ENCODE measurements around the gene CNTN4.
A peak's percentile ranks its signal among the peaks of the same experiment; 100 is the strongest.

Gene CNTN4

DNA sequence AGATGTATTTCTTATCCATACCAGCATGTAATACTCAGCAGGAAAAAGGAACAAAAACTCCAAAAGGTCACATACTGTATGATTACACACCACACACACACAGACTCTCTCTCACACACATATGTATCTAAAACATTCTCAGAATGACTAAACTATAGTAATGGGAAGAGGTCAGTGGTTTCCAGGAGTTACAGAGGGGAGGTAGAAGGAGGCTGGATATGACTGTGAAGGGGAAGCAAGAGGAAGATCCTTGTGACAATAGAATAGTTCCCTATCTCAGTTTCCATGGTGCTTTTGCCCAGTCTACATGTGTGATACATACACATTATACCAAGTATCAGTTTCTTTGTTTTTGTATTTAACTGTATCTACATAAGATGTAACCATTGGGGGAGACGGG, 821.4 kb downstream of the CNTN4 start:
- Histone ChIP-seq H3K4me2 (ENCODE audit: insufficient read depth, low read length) (no peak overlapping the region), H3K27ac (ENCODE audit: low read length) (no peak overlapping the region), H3K9me3 (ENCODE audit: insufficient read depth, low read length, severe bottlenecking) (no peaks in the 10 kb centered on the region), H3K9ac (ENCODE audit: low read depth, low read length) (no peak overlapping the region), H3K27me3 (ENCODE audit: insufficient read depth, low read length, poor library complexity) (no peaks in the 10 kb centered on the region), H4K20me1 (ENCODE audit: insufficient read depth, low read length) (no peaks in the 10 kb centered on the region), H3K4me1 (ENCODE audit: insufficient read depth, low read length) (no peaks in the 10 kb centered on the region), H2AFZ (ENCODE audit: low read depth, low read length) (no peak overlapping the region), H3K36me3 (ENCODE audit: insufficient read depth, low read length) (no peaks in the 10 kb centered on the region), H3K79me2 (ENCODE audit: insufficient read depth, low read length) (no peaks in the 10 kb centered on the region), H3K4me3 (ENCODE audit: low read depth in 1 of 2, low read length in 2 of 2) (no peak overlapping the region)
- no peak for TF ChIP-seq EZH2 (IDR thresholded peaks at IDR 0.05; ENCODE audit: borderline replicate concordance, low read depth, low read length, severe bottlenecking)
- TF ChIP-seq, protein P1, sequence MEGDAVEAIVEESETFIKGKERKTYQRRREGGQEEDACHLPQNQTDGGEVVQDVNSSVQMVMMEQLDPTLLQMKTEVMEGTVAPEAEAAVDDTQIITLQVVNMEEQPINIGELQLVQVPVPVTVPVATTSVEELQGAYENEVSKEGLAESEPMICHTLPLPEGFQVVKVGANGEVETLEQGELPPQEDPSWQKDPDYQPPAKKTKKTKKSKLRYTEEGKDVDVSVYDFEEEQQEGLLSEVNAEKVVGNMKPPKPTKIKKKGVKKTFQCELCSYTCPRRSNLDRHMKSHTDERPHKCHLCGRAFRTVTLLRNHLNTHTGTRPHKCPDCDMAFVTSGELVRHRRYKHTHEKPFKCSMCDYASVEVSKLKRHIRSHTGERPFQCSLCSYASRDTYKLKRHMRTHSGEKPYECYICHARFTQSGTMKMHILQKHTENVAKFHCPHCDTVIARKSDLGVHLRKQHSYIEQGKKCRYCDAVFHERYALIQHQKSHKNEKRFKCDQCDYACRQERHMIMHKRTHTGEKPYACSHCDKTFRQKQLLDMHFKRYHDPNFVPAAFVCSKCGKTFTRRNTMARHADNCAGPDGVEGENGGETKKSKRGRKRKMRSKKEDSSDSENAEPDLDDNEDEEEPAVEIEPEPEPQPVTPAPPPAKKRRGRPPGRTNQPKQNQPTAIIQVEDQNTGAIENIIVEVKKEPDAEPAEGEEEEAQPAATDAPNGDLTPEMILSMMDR (IDR thresholded peaks at IDR 0.05; ENCODE audit: borderline replicate concordance, extremely low read depth, low read length, poor library complexity, severe bottlenecking): no peak
- DNase-seq: no peak
- no peak for ATAC-seq (ENCODE audit: insufficient read depth, low read depth)

- no peak overlapping the region for H3K4me2 ChIP-seq (ENCODE audit: insufficient read depth, low read length)
- no peak overlapping the region for H3K9ac ChIP-seq (ENCODE audit: low read depth, low read length)
- no peak overlapping the region for H3K4me3 ChIP-seq (ENCODE audit: low read depth in 1 of 2, low read length in 2 of 2)
- no peak for DNase-seq
- TF ChIP-seq, protein P1 (IDR thresholded peaks at IDR 0.05; ENCODE audit: borderline replicate concordance, extremely low read depth, low read length, poor library complexity, severe bottlenecking): no peak
- no peak for TF ChIP-seq EZH2 (IDR thresholded peaks at IDR 0.05; ENCODE audit: borderline replicate concordance, low read depth, low read length, severe bottlenecking)
- H3K27ac ChIP-seq (ENCODE audit: low read length): no peak overlapping the region
- H3K79me2 ChIP-seq (ENCODE audit: insufficient read depth, low read length): no peaks in the 10 kb centered on the region
- no peaks in the 10 kb centered on the region for H3K4me1 ChIP-seq (ENCODE audit: insufficient read depth, low read length)
- no peaks in the 10 kb centered on the region for H3K27me3 ChIP-seq (ENCODE audit: insufficient read depth, low read length, poor library complexity)
- ATAC-seq (ENCODE audit: insufficient read depth, low read depth): no peak
- H3K36me3 ChIP-seq (ENCODE audit: insufficient read depth, low read length): no peaks in the 10 kb centered on the region
- no peaks in the 10 kb centered on the region for H3K9me3 ChIP-seq (ENCODE audit: insufficient read depth, low read length, severe bottlenecking)
- H2AFZ ChIP-seq (ENCODE audit: low read depth, low read length): no peak overlapping the region
- H4K20me1 ChIP-seq (ENCODE audit: insufficient read depth, low read length): no peaks in the 10 kb centered on the region
Observed at GRCh38 chr3:2921452-2921851, 822.8 kb downstream of the CNTN4 start.

DNA sequence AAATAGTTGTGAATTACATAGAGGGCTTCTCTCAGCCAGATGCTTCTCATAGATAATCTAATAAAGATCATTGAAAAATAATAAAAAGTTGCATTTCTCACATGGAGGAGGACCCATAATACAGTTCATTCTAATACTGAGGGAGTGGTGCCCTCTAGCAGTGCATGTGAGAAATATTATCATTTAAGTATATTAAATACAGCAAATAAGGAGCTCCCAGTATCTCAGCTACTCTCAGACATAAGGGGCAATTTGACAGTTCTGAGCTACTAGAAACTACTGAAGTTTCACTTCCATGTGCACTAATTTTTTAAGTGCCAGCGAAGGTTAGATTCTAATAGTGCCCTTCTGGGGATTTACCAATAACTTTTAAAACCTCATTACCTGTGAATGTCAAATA, 823.2 kb downstream of the CNTN4 start:
- Histone ChIP-seq H3K27me3 (ENCODE audit: insufficient read depth, low read length, poor library complexity) (no peaks in the 10 kb centered on the region), H3K79me2 (ENCODE audit: insufficient read depth, low read length) (no peaks in the 10 kb centered on the region), H3K27ac (ENCODE audit: low read length) (no peak overlapping the region), H3K9ac (ENCODE audit: low read depth, low read length) (no peak overlapping the region), H4K20me1 (ENCODE audit: insufficient read depth, low read length) (no peaks in the 10 kb centered on the region), H3K4me2 (ENCODE audit: insufficient read depth, low read length) (no peak overlapping the region), H3K4me1 (ENCODE audit: insufficient read depth, low read length) (no peaks in the 10 kb centered on the region), H3K4me3 (ENCODE audit: low read depth in 1 of 2, low read length in 2 of 2) (no peak overlapping the region), H3K9me3 (ENCODE audit: insufficient read depth, low read length, severe bottlenecking) (no peaks in the 10 kb centered on the region), H3K36me3 (ENCODE audit: insufficient read depth, low read length) (no peaks in the 10 kb centered on the region), H2AFZ (ENCODE audit: low read depth, low read length) (no peak overlapping the region)
- TF ChIP-seq, protein P1 (IDR thresholded peaks at IDR 0.05; ENCODE audit: borderline replicate concordance, extremely low read depth, low read length, poor library complexity, severe bottlenecking): peak; percentile 43
- TF ChIP-seq EZH2 (IDR thresholded peaks at IDR 0.05; ENCODE audit: borderline replicate concordance, low read depth, low read length, severe bottlenecking): no peak
- ATAC-seq (ENCODE audit: insufficient read depth, low read depth): 0 out of 3 replicates have a peak, but pooled peaks have one; percentile 40
- no peak for DNase-seq

DNA sequence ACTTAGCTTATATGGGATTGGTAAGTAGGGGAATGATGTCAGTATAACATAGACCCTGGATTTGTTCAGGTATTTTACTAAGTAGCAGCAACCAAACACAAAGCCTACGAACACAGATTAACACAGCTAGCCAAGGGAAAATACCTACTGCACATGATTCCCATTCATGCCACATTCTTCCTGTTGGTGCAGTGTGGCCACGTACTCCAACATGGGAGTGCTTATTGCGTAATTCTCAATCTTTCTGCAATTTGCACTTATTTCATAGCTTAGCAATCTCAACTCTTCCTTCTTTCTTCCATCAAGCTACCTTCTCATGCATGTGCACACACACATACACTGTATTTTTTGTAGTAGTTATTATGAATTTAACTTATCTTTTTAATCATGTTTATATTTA, 824.7 kb downstream of the CNTN4 start:
- Histone ChIP-seq H3K36me3 (ENCODE audit: insufficient read depth, low read length) (no peaks in the 10 kb centered on the region), H4K20me1 (ENCODE audit: insufficient read depth, low read length) (no peaks in the 10 kb centered on the region), H3K79me2 (ENCODE audit: insufficient read depth, low read length) (no peaks in the 10 kb centered on the region), H3K9ac (ENCODE audit: low read depth, low read length) (no peak overlapping the region), H3K4me2 (ENCODE audit: insufficient read depth, low read length) (no peak overlapping the region), H3K27ac (ENCODE audit: low read length) (no peak overlapping the region), H3K4me3 (ENCODE audit: low read depth in 1 of 2, low read length in 2 of 2) (no peak overlapping the region), H3K9me3 (ENCODE audit: insufficient read depth, low read length, severe bottlenecking) (no peaks in the 10 kb centered on the region), H3K27me3 (ENCODE audit: insufficient read depth, low read length, poor library complexity) (no peaks in the 10 kb centered on the region), H2AFZ (ENCODE audit: low read depth, low read length) (no peak overlapping the region), H3K4me1 (ENCODE audit: insufficient read depth, low read length) (no peaks in the 10 kb centered on the region)
- DNase-seq: no peak
- no peak for TF ChIP-seq EZH2 (IDR thresholded peaks at IDR 0.05; ENCODE audit: borderline replicate concordance, low read depth, low read length, severe bottlenecking)
- ATAC-seq (ENCODE audit: insufficient read depth, low read depth): no peak

Measured in DND-41 (cell line).